Measurements from ENCODE around the gene RASAL2. TPM values are rescaled to one million over a fixed set of nuclear protein-coding genes. Genes with fewer than 3 reads are reported as not detected.

The RASAL2 gene
- total and polyA plus RNA-seq, 2 of the 13 experiments (the other 11 are each of a cell fraction or from before 2014, with no cell fraction given), result 5.4 to 5.9 TPM

DNA sequence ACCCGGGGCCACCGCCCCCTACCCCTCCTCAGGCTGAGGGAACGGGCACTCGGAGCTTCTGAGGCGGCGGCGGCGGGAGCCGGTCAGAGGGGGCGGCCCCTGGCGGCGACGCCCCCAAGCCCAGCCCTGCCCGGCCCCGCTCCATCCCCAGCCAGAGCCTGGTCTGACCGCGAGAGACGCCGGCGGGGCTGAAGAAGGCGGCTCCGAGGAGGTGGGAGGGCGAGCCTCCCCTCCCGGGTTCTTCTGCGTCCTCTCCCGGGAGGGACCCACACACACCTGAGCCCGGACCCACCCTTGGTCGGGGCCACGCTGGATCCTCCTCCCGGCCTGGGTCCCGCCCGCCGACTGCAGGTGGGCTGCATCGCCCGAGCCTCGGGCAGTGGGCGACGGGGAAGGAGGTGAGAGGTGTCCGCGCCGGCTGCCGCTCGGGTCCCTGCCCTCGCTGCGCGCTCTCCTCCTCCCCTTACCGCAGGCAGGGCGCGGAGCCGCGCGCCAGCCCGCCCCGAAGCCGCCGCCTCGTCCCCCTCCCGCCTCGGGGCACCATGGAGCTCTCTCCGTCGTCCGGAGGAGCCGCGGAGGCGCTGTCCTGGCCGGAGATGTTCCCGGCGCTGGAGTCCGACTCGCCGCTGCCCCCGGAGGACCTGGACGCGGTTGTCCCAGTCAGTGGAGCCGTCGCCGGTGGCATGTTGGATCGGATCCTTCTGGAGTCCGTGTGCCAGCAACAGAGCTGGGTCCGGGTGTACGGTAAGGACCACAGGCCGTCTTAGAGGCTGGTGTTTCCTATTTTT, at the start of gene RASAL2 (continued):
- TF ChIP-seq MED1 (CRISPR knock-in tag; IDR thresholded peaks at IDR 0.05) (0 out of 2 replicates have a peak, but pooled peaks have one; percentile 21), CREM (IDR thresholded peaks at IDR 0.05) (no peak), CREM (CRISPR knock-in tag; IDR thresholded peaks at IDR 0.05) (no peak), RFX3 (CRISPR knock-in tag; IDR thresholded peaks at IDR 0.05) (no peak), YEATS4 (CRISPR knock-in tag; IDR thresholded peaks at IDR 0.05; ENCODE audit: borderline replicate concordance) (peak; percentile 58; the same call in 1 of the 2 replicates), SAP130 (CRISPR knock-in tag; IDR thresholded peaks at IDR 0.05; ENCODE audit: low read depth) (peak; percentile 57), ZNF274 (CRISPR knock-in tag; IDR thresholded peaks at IDR 0.05) (0 out of 2 replicates have a peak, but pooled peaks have one; percentile 39), ZNF790 (CRISPR knock-in tag; IDR thresholded peaks at IDR 0.05; ENCODE audit: borderline replicate concordance) (no peak), CCAR2 (optimal IDR thresholded peaks at IDR 0.05; ENCODE audit: low read depth, low read length) (no peak), SRY (CRISPR knock-in tag; IDR thresholded peaks at IDR 0.05) (0 out of 2 replicates have a peak, but pooled peaks have one; percentile 6), SOX6 (IDR thresholded peaks at IDR 0.05) (no peak), SOX6 (CRISPR knock-in tag; IDR thresholded peaks at IDR 0.05) (no peak), ZNF747 (CRISPR knock-in tag; IDR thresholded peaks at IDR 0.05; ENCODE audit: borderline replicate concordance) (no peak), CBX1 (IDR thresholded peaks at IDR 0.05; ENCODE audit: low read depth) (no peak), SMAD9 (CRISPR knock-in tag; IDR thresholded peaks at IDR 0.05) (no peak), HOXA3 (CRISPR knock-in tag; IDR thresholded peaks at IDR 0.05) (no peak; the same call in 1 of the 2 replicates)
- TF ChIP-seq, protein P1, sequence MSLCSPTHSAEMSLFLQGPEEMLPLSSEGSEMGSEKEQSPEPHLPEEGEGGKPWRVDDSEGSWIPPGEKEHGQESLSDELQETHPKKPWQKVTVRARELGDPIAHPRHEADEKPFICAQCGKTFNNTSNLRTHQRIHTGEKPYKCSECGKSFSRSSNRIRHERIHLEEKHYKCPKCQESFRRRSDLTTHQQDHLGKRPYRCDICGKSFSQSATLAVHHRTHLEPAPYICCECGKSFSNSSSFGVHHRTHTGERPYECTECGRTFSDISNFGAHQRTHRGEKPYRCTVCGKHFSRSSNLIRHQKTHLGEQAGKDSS (CRISPR knock-in tag; IDR thresholded peaks at IDR 0.05; ENCODE audit: borderline replicate concordance, low read depth), result peak; percentile 32; the same call in 1 of the 2 replicates
- TF ChIP-seq, protein P2, sequence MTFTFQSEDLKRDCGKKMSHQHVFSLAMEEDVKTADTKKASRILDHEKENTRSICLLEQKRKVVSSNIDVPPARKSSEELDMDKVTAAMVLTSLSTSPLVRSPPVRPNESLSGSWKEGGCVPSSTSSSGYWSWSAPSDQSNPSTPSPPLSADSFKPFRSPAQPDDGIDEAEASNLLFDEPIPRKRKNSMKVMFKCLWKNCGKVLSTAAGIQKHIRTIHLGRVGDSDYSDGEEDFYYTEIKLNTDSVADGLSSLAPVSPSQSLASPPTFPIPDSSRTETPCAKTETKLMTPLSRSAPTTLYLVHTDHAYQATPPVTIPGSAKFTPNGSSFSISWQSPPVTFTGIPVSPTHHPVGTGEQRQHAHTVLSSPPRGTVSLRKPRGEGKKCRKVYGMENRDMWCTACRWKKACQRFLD (CRISPR knock-in tag; IDR thresholded peaks at IDR 0.05; ENCODE audit: borderline replicate concordance), result no peak
- TF ChIP-seq, protein P3, sequence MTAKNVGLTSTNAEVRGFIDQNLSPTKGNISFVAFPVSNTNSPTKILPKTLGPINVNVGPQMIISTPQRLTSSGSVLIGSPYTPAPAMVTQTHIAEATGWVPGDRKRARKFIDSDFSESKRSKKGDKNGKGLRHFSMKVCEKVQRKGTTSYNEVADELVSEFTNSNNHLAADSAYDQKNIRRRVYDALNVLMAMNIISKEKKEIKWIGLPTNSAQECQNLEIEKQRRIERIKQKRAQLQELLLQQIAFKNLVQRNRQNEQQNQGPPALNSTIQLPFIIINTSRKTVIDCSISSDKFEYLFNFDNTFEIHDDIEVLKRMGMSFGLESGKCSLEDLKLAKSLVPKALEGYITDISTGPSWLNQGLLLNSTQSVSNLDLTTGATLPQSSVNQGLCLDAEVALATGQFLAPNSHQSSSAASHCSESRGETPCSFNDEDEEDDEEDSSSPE (CRISPR knock-in tag; IDR thresholded peaks at IDR 0.05), result peak; percentile 44
- TF ChIP-seq, protein P4, sequence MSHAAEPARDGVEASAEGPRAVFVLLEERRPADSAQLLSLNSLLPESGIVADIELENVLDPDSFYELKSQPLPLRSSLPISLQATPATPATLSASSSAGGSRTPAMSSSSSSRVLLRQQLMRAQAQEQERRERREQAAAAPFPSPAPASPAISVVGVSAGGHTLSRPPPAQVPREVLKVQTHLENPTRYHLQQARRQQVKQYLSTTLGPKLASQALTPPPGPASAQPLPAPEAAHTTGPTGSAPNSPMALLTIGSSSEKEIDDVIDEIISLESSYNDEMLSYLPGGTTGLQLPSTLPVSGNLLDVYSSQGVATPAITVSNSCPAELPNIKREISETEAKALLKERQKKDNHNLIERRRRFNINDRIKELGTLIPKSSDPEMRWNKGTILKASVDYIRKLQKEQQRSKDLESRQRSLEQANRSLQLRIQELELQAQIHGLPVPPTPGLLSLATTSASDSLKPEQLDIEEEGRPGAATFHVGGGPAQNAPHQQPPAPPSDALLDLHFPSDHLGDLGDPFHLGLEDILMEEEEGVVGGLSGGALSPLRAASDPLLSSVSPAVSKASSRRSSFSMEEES (CRISPR knock-in tag; IDR thresholded peaks at IDR 0.05), result no peak
- TF ChIP-seq, protein P5, sequence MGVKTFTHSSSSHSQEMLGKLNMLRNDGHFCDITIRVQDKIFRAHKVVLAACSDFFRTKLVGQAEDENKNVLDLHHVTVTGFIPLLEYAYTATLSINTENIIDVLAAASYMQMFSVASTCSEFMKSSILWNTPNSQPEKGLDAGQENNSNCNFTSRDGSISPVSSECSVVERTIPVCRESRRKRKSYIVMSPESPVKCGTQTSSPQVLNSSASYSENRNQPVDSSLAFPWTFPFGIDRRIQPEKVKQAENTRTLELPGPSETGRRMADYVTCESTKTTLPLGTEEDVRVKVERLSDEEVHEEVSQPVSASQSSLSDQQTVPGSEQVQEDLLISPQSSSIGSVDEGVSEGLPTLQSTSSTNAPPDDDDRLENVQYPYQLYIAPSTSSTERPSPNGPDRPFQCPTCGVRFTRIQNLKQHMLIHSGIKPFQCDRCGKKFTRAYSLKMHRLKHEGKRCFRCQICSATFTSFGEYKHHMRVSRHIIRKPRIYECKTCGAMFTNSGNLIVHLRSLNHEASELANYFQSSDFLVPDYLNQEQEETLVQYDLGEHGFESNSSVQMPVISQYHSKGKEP (CRISPR knock-in tag; IDR thresholded peaks at IDR 0.05), result no peak
- TF ChIP-seq, protein P6, sequence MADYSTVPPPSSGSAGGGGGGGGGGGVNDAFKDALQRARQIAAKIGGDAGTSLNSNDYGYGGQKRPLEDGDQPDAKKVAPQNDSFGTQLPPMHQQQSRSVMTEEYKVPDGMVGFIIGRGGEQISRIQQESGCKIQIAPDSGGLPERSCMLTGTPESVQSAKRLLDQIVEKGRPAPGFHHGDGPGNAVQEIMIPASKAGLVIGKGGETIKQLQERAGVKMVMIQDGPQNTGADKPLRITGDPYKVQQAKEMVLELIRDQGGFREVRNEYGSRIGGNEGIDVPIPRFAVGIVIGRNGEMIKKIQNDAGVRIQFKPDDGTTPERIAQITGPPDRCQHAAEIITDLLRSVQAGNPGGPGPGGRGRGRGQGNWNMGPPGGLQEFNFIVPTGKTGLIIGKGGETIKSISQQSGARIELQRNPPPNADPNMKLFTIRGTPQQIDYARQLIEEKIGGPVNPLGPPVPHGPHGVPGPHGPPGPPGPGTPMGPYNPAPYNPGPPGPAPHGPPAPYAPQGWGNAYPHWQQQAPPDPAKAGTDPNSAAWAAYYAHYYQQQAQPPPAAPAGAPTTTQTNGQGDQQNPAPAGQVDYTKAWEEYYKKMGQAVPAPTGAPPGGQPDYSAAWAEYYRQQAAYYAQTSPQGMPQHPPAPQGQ (CRISPR knock-in tag; IDR thresholded peaks at IDR 0.05; ENCODE audit: borderline replicate concordance), result no peak

Data from HepG2 (cell line).